GM23338 (cell line): Measurements from ENCODE around the gene TMEM60.

Source experiments
- CREB1 ChIP-seq: fragments of 250-450 bp; sonication (Bioruptor Pico); IDR thresholded peaks from 2 replicates; pipeline ENCODE4 v1.5.0; 2020; ENCODE audit warnings: low read depth, mild to moderate bottlenecking, moderate library complexity
- EZH2 ChIP-seq: fragments of 200-600 bp; sonication (generic); IDR thresholded peaks from one replicate; pipeline ENCODE4 v1.8.0; 2017; ENCODE audit warnings: antibody characterized with exemption, mild to moderate bottlenecking, low read depth; ENCODE audit not compliant: unreplicated experiment
- EZH2phosphoT487 ChIP-seq: fragments of 200-600 bp; sonication (generic); IDR thresholded peaks from one replicate; pipeline ENCODE4 v1.8.1; 2018; ENCODE audit warnings: antibody characterized with exemption; ENCODE audit not compliant: unreplicated experiment
- JUNB ChIP-seq: IDR thresholded peaks from one replicate; pipeline ENCODE4 v1.6.1; 2016; ENCODE audit warnings: antibody characterized with exemption; ENCODE audit not compliant: unreplicated experiment
- NANOG ChIP-seq: IDR thresholded peaks from 2 replicates; pipeline ENCODE4 v1.6.1; 2016; ENCODE audit warnings: antibody characterized with exemption, borderline replicate concordance
- POLR2AphosphoS5 ChIP-seq: IDR thresholded peaks from 2 replicates; pipeline ENCODE4 v1.6.1; 2016; ENCODE audit warnings: antibody characterized with exemption, low read depth
- ZNF114 ChIP-seq: fragments of 250-450 bp; sonication (Bioruptor Pico); IDR thresholded peaks from 2 replicates; pipeline ENCODE4 v1.5.0; 2020; ENCODE audit warnings: mild to moderate bottlenecking, moderate library complexity
- TF ChIP-seq, protein P1 (sequence below), 2 experiments: fragments of 200-600 bp in 1 of 2; sonication (generic) in 1 of 2; conservative IDR thresholded peaks; 2 replicates each; pipeline versions ENCODE4 v1.5.1 to v1.6.1; 2016 to 2017; ENCODE audit warnings: antibody characterized with exemption in 2 of 2, low read depth in 2 of 2, mild to moderate bottlenecking in 2 of 2, moderate library complexity in 1 of 2
- TF ChIP-seq, protein P2 (sequence below): fragments of 250-450 bp; sonication (Bioruptor Pico); IDR thresholded peaks from 2 replicates; pipeline ENCODE4 v1.5.0; 2020; ENCODE audit warnings: mild to moderate bottlenecking, moderate library complexity
- TF ChIP-seq, protein P3 (sequence below): IDR thresholded peaks from one replicate; pipeline ENCODE4 v1.6.1; 2018; ENCODE audit warnings: antibody characterized with exemption; ENCODE audit not compliant: unreplicated experiment
- TF ChIP-seq, protein P4 (sequence below): IDR thresholded peaks from 2 replicates; pipeline ENCODE4 v1.6.1; 2016; ENCODE audit warnings: antibody characterized with exemption

DNA sequence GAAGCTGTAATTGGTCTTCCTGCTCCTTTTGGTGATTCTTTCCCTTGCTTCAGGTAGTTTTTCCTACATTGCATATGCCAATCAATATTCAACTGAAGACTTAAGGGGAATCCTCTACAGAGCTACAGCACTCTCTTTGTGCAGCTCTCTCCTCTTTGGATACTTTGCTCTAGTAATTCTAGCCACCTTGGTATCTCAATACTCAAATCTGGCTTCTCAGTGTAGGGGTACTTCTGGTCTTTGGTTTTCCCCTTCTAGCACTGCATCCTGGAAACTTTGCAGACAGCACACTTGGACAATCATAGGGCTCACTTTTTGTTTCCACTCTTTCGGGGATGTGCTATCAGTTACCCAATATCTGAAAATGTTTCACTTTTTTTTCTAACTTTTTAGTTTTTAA, 10.3 kb upstream of the TMEM60 start:
- no peak for TF ChIP-seq EZH2
- TF ChIP-seq, protein P1, sequence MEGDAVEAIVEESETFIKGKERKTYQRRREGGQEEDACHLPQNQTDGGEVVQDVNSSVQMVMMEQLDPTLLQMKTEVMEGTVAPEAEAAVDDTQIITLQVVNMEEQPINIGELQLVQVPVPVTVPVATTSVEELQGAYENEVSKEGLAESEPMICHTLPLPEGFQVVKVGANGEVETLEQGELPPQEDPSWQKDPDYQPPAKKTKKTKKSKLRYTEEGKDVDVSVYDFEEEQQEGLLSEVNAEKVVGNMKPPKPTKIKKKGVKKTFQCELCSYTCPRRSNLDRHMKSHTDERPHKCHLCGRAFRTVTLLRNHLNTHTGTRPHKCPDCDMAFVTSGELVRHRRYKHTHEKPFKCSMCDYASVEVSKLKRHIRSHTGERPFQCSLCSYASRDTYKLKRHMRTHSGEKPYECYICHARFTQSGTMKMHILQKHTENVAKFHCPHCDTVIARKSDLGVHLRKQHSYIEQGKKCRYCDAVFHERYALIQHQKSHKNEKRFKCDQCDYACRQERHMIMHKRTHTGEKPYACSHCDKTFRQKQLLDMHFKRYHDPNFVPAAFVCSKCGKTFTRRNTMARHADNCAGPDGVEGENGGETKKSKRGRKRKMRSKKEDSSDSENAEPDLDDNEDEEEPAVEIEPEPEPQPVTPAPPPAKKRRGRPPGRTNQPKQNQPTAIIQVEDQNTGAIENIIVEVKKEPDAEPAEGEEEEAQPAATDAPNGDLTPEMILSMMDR (conservative IDR thresholded peaks at IDR 0.05; ENCODE audit: low read depth in 2 of 2) = no peak
- no peak for TF ChIP-seq POLR2AphosphoS5
- TF ChIP-seq NANOG = no peak
- TF ChIP-seq, protein P2, sequence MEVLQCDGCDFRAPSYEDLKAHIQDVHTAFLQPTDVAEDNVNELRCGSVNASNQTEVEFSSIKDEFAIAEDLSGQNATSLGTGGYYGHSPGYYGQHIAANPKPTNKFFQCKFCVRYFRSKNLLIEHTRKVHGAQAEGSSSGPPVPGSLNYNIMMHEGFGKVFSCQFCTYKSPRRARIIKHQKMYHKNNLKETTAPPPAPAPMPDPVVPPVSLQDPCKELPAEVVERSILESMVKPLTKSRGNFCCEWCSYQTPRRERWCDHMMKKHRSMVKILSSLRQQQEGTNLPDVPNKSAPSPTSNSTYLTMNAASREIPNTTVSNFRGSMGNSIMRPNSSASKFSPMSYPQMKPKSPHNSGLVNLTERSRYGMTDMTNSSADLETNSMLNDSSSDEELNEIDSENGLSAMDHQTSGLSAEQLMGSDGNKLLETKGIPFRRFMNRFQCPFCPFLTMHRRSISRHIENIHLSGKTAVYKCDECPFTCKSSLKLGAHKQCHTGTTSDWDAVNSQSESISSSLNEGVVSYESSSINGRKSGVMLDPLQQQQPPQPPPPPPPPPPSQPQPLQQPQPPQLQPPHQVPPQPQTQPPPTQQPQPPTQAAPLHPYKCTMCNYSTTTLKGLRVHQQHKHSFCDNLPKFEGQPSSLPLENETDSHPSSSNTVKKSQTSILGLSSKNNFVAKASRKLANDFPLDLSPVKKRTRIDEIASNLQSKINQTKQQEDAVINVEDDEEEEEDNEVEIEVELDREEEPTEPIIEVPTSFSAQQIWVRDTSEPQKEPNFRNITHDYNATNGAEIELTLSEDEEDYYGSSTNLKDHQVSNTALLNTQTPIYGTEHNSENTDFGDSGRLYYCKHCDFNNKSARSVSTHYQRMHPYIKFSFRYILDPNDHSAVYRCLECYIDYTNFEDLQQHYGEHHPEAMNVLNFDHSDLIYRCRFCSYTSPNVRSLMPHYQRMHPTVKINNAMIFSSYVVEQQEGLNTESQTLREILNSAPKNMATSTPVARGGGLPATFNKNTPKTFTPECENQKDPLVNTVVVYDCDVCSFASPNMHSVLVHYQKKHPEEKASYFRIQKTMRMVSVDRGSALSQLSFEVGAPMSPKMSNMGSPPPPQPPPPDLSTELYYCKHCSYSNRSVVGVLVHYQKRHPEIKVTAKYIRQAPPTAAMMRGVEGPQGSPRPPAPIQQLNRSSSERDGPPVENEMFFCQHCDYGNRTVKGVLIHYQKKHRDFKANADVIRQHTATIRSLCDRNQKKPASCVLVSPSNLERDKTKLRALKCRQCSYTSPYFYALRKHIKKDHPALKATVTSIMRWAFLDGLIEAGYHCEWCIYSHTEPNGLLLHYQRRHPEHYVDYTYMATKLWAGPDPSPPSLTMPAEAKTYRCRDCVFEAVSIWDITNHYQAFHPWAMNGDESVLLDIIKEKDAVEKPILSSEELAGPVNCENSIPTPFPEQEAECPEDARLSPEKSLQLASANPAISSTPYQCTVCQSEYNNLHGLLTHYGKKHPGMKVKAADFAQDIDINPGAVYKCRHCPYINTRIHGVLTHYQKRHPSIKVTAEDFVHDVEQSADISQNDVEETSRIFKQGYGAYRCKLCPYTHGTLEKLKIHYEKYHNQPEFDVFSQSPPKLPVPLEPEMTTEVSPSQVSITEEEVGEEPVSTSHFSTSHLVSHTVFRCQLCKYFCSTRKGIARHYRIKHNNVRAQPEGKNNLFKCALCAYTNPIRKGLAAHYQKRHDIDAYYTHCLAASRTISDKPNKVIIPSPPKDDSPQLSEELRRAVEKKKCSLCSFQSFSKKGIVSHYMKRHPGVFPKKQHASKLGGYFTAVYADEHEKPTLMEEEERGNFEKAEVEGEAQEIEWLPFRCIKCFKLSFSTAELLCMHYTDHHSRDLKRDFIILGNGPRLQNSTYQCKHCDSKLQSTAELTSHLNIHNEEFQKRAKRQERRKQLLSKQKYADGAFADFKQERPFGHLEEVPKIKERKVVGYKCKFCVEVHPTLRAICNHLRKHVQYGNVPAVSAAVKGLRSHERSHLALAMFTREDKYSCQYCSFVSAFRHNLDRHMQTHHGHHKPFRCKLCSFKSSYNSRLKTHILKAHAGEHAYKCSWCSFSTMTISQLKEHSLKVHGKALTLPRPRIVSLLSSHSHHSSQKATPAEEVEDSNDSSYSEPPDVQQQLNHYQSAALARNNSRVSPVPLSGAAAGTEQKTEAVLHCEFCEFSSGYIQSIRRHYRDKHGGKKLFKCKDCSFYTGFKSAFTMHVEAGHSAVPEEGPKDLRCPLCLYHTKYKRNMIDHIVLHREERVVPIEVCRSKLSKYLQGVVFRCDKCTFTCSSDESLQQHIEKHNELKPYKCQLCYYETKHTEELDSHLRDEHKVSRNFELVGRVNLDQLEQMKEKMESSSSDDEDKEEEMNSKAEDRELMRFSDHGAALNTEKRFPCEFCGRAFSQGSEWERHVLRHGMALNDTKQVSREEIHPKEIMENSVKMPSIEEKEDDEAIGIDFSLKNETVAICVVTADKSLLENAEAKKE (CRISPR knock-in tag) = no peak
- no peak for TF ChIP-seq JUNB
- TF ChIP-seq, protein P3, sequence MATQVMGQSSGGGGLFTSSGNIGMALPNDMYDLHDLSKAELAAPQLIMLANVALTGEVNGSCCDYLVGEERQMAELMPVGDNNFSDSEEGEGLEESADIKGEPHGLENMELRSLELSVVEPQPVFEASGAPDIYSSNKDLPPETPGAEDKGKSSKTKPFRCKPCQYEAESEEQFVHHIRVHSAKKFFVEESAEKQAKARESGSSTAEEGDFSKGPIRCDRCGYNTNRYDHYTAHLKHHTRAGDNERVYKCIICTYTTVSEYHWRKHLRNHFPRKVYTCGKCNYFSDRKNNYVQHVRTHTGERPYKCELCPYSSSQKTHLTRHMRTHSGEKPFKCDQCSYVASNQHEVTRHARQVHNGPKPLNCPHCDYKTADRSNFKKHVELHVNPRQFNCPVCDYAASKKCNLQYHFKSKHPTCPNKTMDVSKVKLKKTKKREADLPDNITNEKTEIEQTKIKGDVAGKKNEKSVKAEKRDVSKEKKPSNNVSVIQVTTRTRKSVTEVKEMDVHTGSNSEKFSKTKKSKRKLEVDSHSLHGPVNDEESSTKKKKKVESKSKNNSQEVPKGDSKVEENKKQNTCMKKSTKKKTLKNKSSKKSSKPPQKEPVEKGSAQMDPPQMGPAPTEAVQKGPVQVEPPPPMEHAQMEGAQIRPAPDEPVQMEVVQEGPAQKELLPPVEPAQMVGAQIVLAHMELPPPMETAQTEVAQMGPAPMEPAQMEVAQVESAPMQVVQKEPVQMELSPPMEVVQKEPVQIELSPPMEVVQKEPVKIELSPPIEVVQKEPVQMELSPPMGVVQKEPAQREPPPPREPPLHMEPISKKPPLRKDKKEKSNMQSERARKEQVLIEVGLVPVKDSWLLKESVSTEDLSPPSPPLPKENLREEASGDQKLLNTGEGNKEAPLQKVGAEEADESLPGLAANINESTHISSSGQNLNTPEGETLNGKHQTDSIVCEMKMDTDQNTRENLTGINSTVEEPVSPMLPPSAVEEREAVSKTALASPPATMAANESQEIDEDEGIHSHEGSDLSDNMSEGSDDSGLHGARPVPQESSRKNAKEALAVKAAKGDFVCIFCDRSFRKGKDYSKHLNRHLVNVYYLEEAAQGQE = no peak
- TF ChIP-seq CREB1 (CRISPR knock-in tag) = no peak
- no peak for TF ChIP-seq EZH2phosphoT487
- TF ChIP-seq ZNF114 (CRISPR knock-in tag) = no peak
- TF ChIP-seq, protein P4, sequence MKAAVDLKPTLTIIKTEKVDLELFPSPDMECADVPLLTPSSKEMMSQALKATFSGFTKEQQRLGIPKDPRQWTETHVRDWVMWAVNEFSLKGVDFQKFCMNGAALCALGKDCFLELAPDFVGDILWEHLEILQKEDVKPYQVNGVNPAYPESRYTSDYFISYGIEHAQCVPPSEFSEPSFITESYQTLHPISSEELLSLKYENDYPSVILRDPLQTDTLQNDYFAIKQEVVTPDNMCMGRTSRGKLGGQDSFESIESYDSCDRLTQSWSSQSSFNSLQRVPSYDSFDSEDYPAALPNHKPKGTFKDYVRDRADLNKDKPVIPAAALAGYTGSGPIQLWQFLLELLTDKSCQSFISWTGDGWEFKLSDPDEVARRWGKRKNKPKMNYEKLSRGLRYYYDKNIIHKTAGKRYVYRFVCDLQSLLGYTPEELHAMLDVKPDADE = no peak
